Common myeloid progenitor, CD34-positive (primary cell): ENCODE data around the gene CLEC7A.

Experiments
- CTCF ChIA-PET: fragments of 350-600 bp; sonication (Branson Sonifier 250); formaldehyde crosslinking; loops from one replicate; lab custom pipeline; 2021; ENCODE audit warnings: antibody characterized with exemption; lab: Charles Lee
- POLR2A ChIA-PET: fragments of 350-600 bp; sonication (Branson Sonifier 250); formaldehyde crosslinking; loops from one replicate; lab custom pipeline; 2021; ENCODE audit warnings: antibody characterized with exemption; lab: Charles Lee
- DNase-seq, 3 donors: peaks; one replicate each; pipeline versions ENCODE4 v3.0.0 to v3.0.0-alpha.2; 2013
- H3K27ac ChIP-seq, 2 experiments: 1 replicate in 1 of 2; 2 replicates in 1 of 2; pipeline ENCODE4 v1.7.0; 2013; ENCODE audit warnings: inconsistent platforms in 2 of 2, low read length in 2 of 2, mild to moderate bottlenecking in 2 of 2, low read depth in 1 of 2, moderate library complexity in 1 of 2; ENCODE audit not compliant: severe bottlenecking in 2 of 2, insufficient read depth in 1 of 2, poor library complexity in 1 of 2
- H3K27me3 ChIP-seq, 5 experiments: replicated peaks in 2 of 5; 1 replicate in 3 of 5; 2 replicates in 2 of 5; pipeline versions ENCODE4 v1.6.1 to v1.7.0; 2013; ENCODE audit warnings: low read length in 4 of 5, mild to moderate bottlenecking in 2 of 5, moderate library complexity in 2 of 5, inconsistent platforms in 1 of 5; ENCODE audit not compliant: insufficient read depth in 5 of 5, control insufficient read depth in 4 of 5
- H3K36me3 ChIP-seq, 4 experiments: 1 replicate in 2 of 4; 2 replicates in 2 of 4; pipeline versions ENCODE4 v1.6.1 to v1.7.0; 2013; ENCODE audit warnings: low read length in 3 of 4, control low read depth in 1 of 4, mild to moderate bottlenecking in 1 of 4; ENCODE audit not compliant: control insufficient read depth in 4 of 4, insufficient read depth in 4 of 4
- H3K4me1 ChIP-seq, 4 experiments: 1 replicate in 3 of 4; 2 replicates in 1 of 4; pipeline versions ENCODE4 v1.6.1 to v1.7.1; 2013; ENCODE audit warnings: low read length in 3 of 4, mild to moderate bottlenecking in 3 of 4, control low read depth in 1 of 4, inconsistent platforms in 1 of 4, moderate library complexity in 1 of 4; ENCODE audit not compliant: control insufficient read depth in 4 of 4, insufficient read depth in 4 of 4; ENCODE audit errors: control extremely low read depth in 1 of 4
- H3K4me3 ChIP-seq, 7 experiments: 1 replicate in 4 of 7; 2 replicates in 3 of 7; pipeline versions ENCODE4 v1.5.1 to v1.7.0; 2013; ENCODE audit warnings: mild to moderate bottlenecking in 7 of 7, low read length in 6 of 7, moderate library complexity in 6 of 7, inconsistent platforms in 2 of 7, low read depth in 2 of 7, control low read depth in 1 of 7; ENCODE audit not compliant: insufficient read depth in 4 of 7, control insufficient read depth in 1 of 7; ENCODE audit errors: extremely low read depth in 1 of 7
- H3K9me3 ChIP-seq, 5 experiments: 1 replicate in 4 of 5; 2 replicates in 1 of 5; pipeline versions ENCODE4 v1.6.1 to v1.7.1; 2013; ENCODE audit warnings: low read length in 4 of 5, mild to moderate bottlenecking in 2 of 5, inconsistent platforms in 1 of 5, low read depth in 1 of 5, moderate library complexity in 1 of 5; ENCODE audit not compliant: control insufficient read depth in 4 of 5, insufficient read depth in 2 of 5; ENCODE audit errors: control extremely low read depth in 1 of 5
- WGBS: methylation state at CpG from one replicate; pipeline ENCODE4 v1.1.5; 2013; ENCODE audit not compliant: insufficient coverage; 5-methylcytosine and 5-hydroxymethylcytosine counted together

CLEC7A gene

GRCh38 chr12:10170216-10170615 is 40.2 kb upstream of the CLEC7A start:
- no peak overlapping the region for H3K4me3 ChIP-seq
- DNase-seq, result no peak
- H3K36me3 ChIP-seq, result no peaks in the 10 kb centered on the region
- no peaks in the 10 kb centered on the region for H3K4me1 ChIP-seq
- no peak overlapping the region for H3K27ac ChIP-seq
- ChIA-PET POLR2A (no interaction called here), CTCF (interaction anchor here (0.9 to 1.3 kb wide), 5 partner anchors 10 to 372 kb away, joined by 3 to 4 read pairs (median 4); no protein-coding TSS in a partner anchor)
- H3K27me3 ChIP-seq, result no peaks in the 10 kb centered on the region
- 82% methylated on average over 4 of the region's 5 CpGs for WGBS
- no peaks in the 10 kb centered on the region for H3K9me3 ChIP-seq

- ChIA-PET POLR2A (no interaction called here), CTCF (interaction anchor here (1.1 to 1.3 kb wide), 4 partner anchors 9 to 21 kb away, joined by 4 read pairs; no protein-coding TSS in a partner anchor)
- Histone ChIP-seq H3K27ac (no peak overlapping the region), H3K36me3 (no peaks in the 10 kb centered on the region), H3K4me1 (no peaks in the 10 kb centered on the region), H3K4me3 (no peak overlapping the region), H3K27me3 (no peaks in the 10 kb centered on the region), H3K9me3 (no peaks in the 10 kb centered on the region)
- WGBS, result 100% methylated on average over 1 of the region's 3 CpGs
- DNase-seq, result no peak
Measured at GRCh38 chr12:10169104-10169503, 39.1 kb upstream of the CLEC7A start.

GRCh38 chr12:10167599-10167998 is 37.6 kb upstream of the CLEC7A start:
- WGBS, result 62% methylated on average over 3 of the region's 5 CpGs
- DNase-seq, result peak in 2 of 3 donors; percentile 15 to 20
- Histone ChIP-seq H3K4me3 (no peak overlapping the region), H3K27me3 (no peaks in the 10 kb centered on the region), H3K4me1 (no peaks in the 10 kb centered on the region), H3K36me3 (no peaks in the 10 kb centered on the region), H3K9me3 (no peaks in the 10 kb centered on the region), H3K27ac (no peak overlapping the region)
- CTCF ChIA-PET, result interaction anchor here (0.6 to 1.4 kb wide), 2 partner anchors 8 to 24 kb away, joined by 4 read pairs; no protein-coding TSS in a partner anchor
- POLR2A ChIA-PET, result no interaction called here

- H3K27ac ChIP-seq, result no peak overlapping the region
- no peak for DNase-seq
- H3K4me3 ChIP-seq, result no peak overlapping the region
- POLR2A ChIA-PET, result no interaction called here
- CTCF ChIA-PET, result interaction anchor here (0.6 to 1.3 kb wide), 2 partner anchors 12 to 18 kb away, joined by 3 read pairs; no protein-coding TSS in a partner anchor
- no peaks in the 10 kb centered on the region for H3K27me3 ChIP-seq
- H3K9me3 ChIP-seq, result no peaks in the 10 kb centered on the region
- H3K36me3 ChIP-seq, result no peaks in the 10 kb centered on the region
- no CpG with 5 or more reads among the region's 1 CpG for WGBS
- no peaks in the 10 kb centered on the region for H3K4me1 ChIP-seq
Measured at GRCh38 chr12:10165421-10165820, 35.4 kb upstream of the CLEC7A start.

- Histone ChIP-seq H3K4me1 (peaks cover 0 to 16% (median 8%) of the 10 kb centered on the region in 4 experiments), H3K9me3 (no peaks in the 10 kb centered on the region), H3K27ac (no peak overlapping the region), H3K36me3 (no peaks in the 10 kb centered on the region), H3K27me3 (no peaks in the 10 kb centered on the region), H3K4me3 (no peak overlapping the region)
- peak in 2 of 3 donors; percentile 19 to 30 for DNase-seq
- ChIA-PET CTCF (interaction anchor here (0.6 to 3.3 kb wide), 2 partner anchors 11 to 30 kb away, joined by 4 to 11 read pairs; no protein-coding TSS in a partner anchor), POLR2A (interaction anchor here (0.6 kb wide), 1 partner anchor 19 kb away, joined by 6 read pairs; no protein-coding TSS in a partner anchor)
- WGBS, result 20% methylated on average over 1 of the region's 3 CpGs
Measured at GRCh38 chr12:10163084-10163483, 33.1 kb upstream of the CLEC7A start.

- ChIA-PET CTCF (interaction anchor here (1.1 to 3.3 kb wide), 3 partner anchors 9 to 30 kb away, joined by 3 to 11 read pairs (median 4); no protein-coding TSS in a partner anchor), POLR2A (no interaction called here)
- no peak for DNase-seq
- WGBS, result 100% methylated on average over 2 of the region's 7 CpGs
- Histone ChIP-seq H3K27ac (no peak overlapping the region), H3K36me3 (no peaks in the 10 kb centered on the region), H3K4me1 (peaks cover 0 to 16% (median 8%) of the 10 kb centered on the region in 4 experiments), H3K9me3 (no peaks in the 10 kb centered on the region), H3K27me3 (no peaks in the 10 kb centered on the region), H3K4me3 (no peak overlapping the region)
Measured at GRCh38 chr12:10160617-10161385, 30.8 kb upstream of the CLEC7A start.

- peak in 1 of 3 donors; percentile 33 for DNase-seq
- CTCF ChIA-PET, result interaction anchor here (0.6 to 1.4 kb wide), 7 partner anchors 9 to 424 kb away, joined by 3 to 7 read pairs (median 3); no protein-coding TSS in a partner anchor
- POLR2A ChIA-PET, result no interaction called here
- H3K27me3 ChIP-seq, result no peaks in the 10 kb centered on the region
- H3K27ac ChIP-seq, result no peak overlapping the region
- H3K4me1 ChIP-seq, result peaks cover 0 to 16% (median 8%) of the 10 kb centered on the region in 4 experiments
- H3K9me3 ChIP-seq, result no peaks in the 10 kb centered on the region
- WGBS, result no CpG with 5 or more reads among the region's 3 CpGs
- H3K36me3 ChIP-seq, result no peaks in the 10 kb centered on the region
- no peak overlapping the region for H3K4me3 ChIP-seq
Measured at GRCh38 chr12:10159280-10159679, 29.3 kb upstream of the CLEC7A start.
